Measurements from ENCODE around the gene IGSF23. TPM values are rescaled to one million over a fixed set of nuclear protein-coding genes. Genes with fewer than 3 reads are reported as not detected.
"Not testable (repeated sequence)": the region's sequence is repeated elsewhere in the genome, so short reads cannot be mapped to it uniquely, and the experiment has no call there.

Gene IGSF23
- total RNA-seq, 1 donor from 2014 or later = 0.13 TPM

- Histone ChIP-seq H3K4me3 (ENCODE audit: low read depth, low read length) (no peak overlapping the region), H3K27me3 (ENCODE audit: control insufficient read depth, insufficient read depth, low read length) (no peaks in the 10 kb centered on the region), H3K36me3 (ENCODE audit: control insufficient read depth, insufficient read depth, low read length) (no peaks in the 10 kb centered on the region)
- no peak for TF ChIP-seq CTCF (IDR thresholded peaks at IDR 0.05; ENCODE audit: insufficient read depth, low read length, poor library complexity, severe bottlenecking)
- DNase-seq (ENCODE audit: low read depth) = no peak
Measured at GRCh38 chr19:44590245-44591059, 22.9 kb upstream of the IGSF23 start.

GRCh38 chr19:44591340-44591993 is 21.9 kb upstream of the IGSF23 start:
- not testable (repeated sequence) for DNase-seq (ENCODE audit: low read depth); H3K27me3 ChIP-seq (ENCODE audit: control insufficient read depth, insufficient read depth, low read length); H3K36me3 ChIP-seq (ENCODE audit: control insufficient read depth, insufficient read depth, low read length); H3K4me3 ChIP-seq (ENCODE audit: low read depth, low read length)

- no peak for TF ChIP-seq CTCF (IDR thresholded peaks at IDR 0.05; ENCODE audit: insufficient read depth, low read length, poor library complexity, severe bottlenecking)
- DNase-seq (ENCODE audit: low read depth) = no peak
- Histone ChIP-seq H3K4me3 (ENCODE audit: low read depth, low read length) (no peak overlapping the region), H3K36me3 (ENCODE audit: control insufficient read depth, insufficient read depth, low read length) (no peaks in the 10 kb centered on the region), H3K27me3 (ENCODE audit: control insufficient read depth, insufficient read depth, low read length) (no peaks in the 10 kb centered on the region)
Measured at GRCh38 chr19:44592451-44592890, 20.9 kb upstream of the IGSF23 start.

GRCh38 chr19:44593294-44593693 is 20.1 kb upstream of the IGSF23 start:
- no peak for DNase-seq (ENCODE audit: low read depth)
- no peak for TF ChIP-seq CTCF (IDR thresholded peaks at IDR 0.05; ENCODE audit: insufficient read depth, low read length, poor library complexity, severe bottlenecking)
- no peaks in the 10 kb centered on the region for H3K36me3 ChIP-seq (ENCODE audit: control insufficient read depth, insufficient read depth, low read length)
- no peak overlapping the region for H3K4me3 ChIP-seq (ENCODE audit: low read depth, low read length)
- no peaks in the 10 kb centered on the region for H3K27me3 ChIP-seq (ENCODE audit: control insufficient read depth, insufficient read depth, low read length)

GRCh38 chr19:44593866-44594266 is 19.5 kb upstream of the IGSF23 start:
- not testable (repeated sequence) for H3K4me3 ChIP-seq (ENCODE audit: low read depth, low read length); H3K36me3 ChIP-seq (ENCODE audit: control insufficient read depth, insufficient read depth, low read length); H3K27me3 ChIP-seq (ENCODE audit: control insufficient read depth, insufficient read depth, low read length); DNase-seq (ENCODE audit: low read depth)

- no peak for TF ChIP-seq CTCF (IDR thresholded peaks at IDR 0.05; ENCODE audit: insufficient read depth, low read length, poor library complexity, severe bottlenecking)
- Histone ChIP-seq H3K27me3 (ENCODE audit: control insufficient read depth, insufficient read depth, low read length) (no peaks in the 10 kb centered on the region), H3K36me3 (ENCODE audit: control insufficient read depth, insufficient read depth, low read length) (no peaks in the 10 kb centered on the region), H3K4me3 (ENCODE audit: low read depth, low read length) (no peak overlapping the region)
- DNase-seq (ENCODE audit: low read depth) = no peak
Measured at GRCh38 chr19:44596428-44597130, 16.8 kb upstream of the IGSF23 start.

All from kidney epithelial cell (primary cell).